ENCODE measurements around the gene NAXE.

GRCh38 chr1:156592910-156593660, 1.5 kb downstream of the NAXE start:
- TF ChIP-seq CTCF (conservative IDR thresholded peaks at IDR 0.05 in 1 of 2, IDR thresholded peaks at IDR 0.05 in 1 of 2; ENCODE audit: extremely low read depth in 1 of 2, insufficient read depth in 1 of 2, low read depth in 1 of 2, low read length in 2 of 2) = no peak
- no peak for TF ChIP-seq EZH2 (IDR thresholded peaks at IDR 0.05; ENCODE audit: borderline replicate concordance, low read length)
